LNCaP clone FGC (cell line): Measurements from ENCODE around the gene EIF3F.

Experiments used
- DNase-seq: peaks from one replicate; pipeline ENCODE4 v3.0.0-alpha.2; 2011; ENCODE audit warnings: low read depth
- H3K4me3 ChIP-seq: 2 replicates; pipeline ENCODE4 v1.5.1; 2011; ENCODE audit warnings: mild to moderate bottlenecking, low read depth, low read length, control low read depth
- CTCF ChIP-seq: IDR thresholded peaks from 2 replicates; pipeline ENCODE4 v1.5.1; 2012; ENCODE audit warnings: mild to moderate bottlenecking; ENCODE audit not compliant: control insufficient read depth, insufficient read depth; ENCODE audit errors: extremely low read depth

Gene EIF3F

GRCh38 chr11:8018484-8019313 lies 31.6 kb downstream of the EIF3F start:
- no peak for TF ChIP-seq CTCF
- DNase-seq, result no peak
- H3K4me3 ChIP-seq, result 0 out of 2 replicates have a peak overlapping the region, but pooled peaks have one; percentile 29

GRCh38 chr11:8019314-8020243 lies 32.4 kb downstream of the EIF3F start:
- H3K4me3 ChIP-seq, result 0 out of 2 replicates have a peak overlapping the region, but pooled peaks have one; percentile 29

GRCh38 chr11:8020244-8020597 lies 33.1 kb downstream of the EIF3F start:
- TF ChIP-seq CTCF, result no peak
- no peak overlapping the region for H3K4me3 ChIP-seq
- no peak for DNase-seq

More at GRCh38 chr11:8019314-8020243, 32.4 kb downstream of the EIF3F start:
- DNase-seq, result no peak
- no peak for TF ChIP-seq CTCF

GRCh38 chr11:8021920-8022319 lies 34.8 kb downstream of the EIF3F start:
- no peak for TF ChIP-seq CTCF
- H3K4me3 ChIP-seq, result no peak overlapping the region
- DNase-seq, result no peak

GRCh38 chr11:8022876-8023275 lies 35.7 kb downstream of the EIF3F start:
- H3K4me3 ChIP-seq, result no peak overlapping the region
- no peak for DNase-seq
- TF ChIP-seq CTCF, result no peak

GRCh38 chr11:8023831-8024555 lies 36.9 kb downstream of the EIF3F start:
- TF ChIP-seq CTCF, result no peak
- no peak for DNase-seq
- H3K4me3 ChIP-seq, result no peak overlapping the region
